Amniotic epithelial cell (primary cell): Measurements from ENCODE around the gene BCL7C.
A peak's percentile ranks its signal among the peaks of the same experiment; 100 is the strongest.
"Not testable (repeated sequence)": the region's sequence is repeated elsewhere in the genome, so short reads cannot be mapped to it uniquely, and the experiment has no call there.

Experiments
- DNase-seq: peaks from one replicate; pipeline ENCODE4 v3.0.0-alpha.2; 2010; ENCODE audit warnings: low read depth

BCL7C gene

GRCh38 chr16:30894540-30895368 lies 877 bp upstream of the BCL7C start:
- no peak for DNase-seq

DNA sequence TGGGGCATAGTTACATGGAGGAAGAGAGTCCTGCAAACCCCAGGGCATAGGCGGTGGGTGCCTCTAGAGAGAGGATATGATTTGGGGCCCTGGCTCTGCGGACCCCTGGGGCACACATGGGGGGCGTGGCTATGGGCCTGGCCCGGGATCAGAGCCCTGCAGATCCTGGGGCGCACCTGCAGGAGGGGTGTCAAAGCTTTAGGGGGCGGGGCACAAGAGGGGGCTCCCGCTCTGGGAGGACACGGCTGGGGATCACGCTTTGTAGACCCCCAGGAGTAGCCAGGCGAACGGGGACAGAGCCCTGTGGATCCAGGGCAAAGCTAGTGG lies 497 bp downstream of the BCL7C start:
- no peak for DNase-seq

DNA sequence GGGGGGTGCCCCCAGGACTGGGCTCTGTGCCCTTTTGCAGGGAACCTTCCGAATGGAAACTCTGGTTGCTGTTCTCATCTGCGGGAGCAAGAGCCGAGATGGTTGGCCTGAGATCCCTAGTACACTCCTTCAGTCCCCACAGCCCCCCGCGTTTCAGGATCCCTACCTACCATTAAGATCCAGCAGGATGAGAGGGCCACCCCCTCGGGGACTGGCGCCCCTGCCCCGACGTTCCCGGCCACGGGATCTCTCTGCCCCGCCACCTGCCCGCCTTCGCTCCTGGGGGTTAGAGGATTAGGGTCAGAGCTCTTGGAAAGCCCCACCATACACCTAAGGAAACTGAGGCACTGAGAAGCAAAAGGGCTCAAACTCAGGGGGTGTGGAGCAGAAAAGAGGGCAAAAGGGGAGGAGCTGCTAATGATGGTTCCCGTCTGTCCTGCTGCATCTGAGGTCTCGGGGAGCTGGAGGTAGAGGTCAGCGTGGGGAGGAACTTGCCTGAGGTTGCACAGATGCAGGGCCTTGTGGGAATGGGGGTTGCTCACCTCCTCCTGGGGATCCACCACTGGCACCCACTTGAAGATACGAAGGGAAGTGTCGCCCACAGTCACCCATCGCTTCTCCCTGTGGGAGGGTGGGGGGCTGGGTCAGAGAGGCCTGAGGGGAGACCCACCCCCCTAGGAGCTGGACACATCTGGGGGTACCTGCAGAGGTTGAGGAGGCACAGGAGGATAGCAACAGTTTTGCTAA lies 1.0 kb downstream of the BCL7C start:
- DNase-seq = no peak

- DNase-seq = not testable (repeated sequence)
These were observed 2.6 kb downstream of the BCL7C start for GRCh38 chr16:30891043-30891823.

- DNase-seq = no peak
These were observed 4.2 kb downstream of the BCL7C start for GRCh38 chr16:30889721-30890120.

DNA sequence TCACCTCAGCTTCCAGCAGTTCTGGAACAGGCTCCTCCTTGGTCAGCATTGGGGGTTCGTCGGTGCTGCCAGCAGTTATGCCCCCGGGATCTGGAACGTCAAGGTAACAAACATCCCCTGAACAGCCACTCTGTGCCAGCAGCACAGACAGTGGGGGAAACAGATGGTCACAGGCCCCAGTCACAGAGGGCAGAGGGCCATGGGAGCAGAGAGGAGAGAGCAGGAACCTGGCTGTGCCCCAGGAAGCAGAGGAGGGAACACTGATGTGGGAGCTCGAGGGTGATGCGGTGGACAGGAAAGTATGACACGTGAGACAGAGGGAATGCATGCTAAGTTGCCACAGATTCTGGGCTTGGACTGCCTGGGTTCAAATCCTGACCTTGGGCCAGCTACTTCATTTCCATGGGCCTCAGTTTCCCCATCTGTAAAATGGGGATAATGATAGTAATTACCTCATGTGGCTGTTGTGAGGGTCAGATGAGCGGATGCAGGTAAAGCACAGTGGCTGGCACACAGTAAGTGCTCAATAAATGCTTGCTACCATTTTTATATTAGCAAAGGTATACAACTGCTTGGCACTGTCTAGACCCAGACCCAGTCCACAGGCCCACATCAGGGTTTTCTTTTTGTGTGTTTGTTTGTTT lies 4.9 kb downstream of the BCL7C start:
- no peak for DNase-seq

DNA sequence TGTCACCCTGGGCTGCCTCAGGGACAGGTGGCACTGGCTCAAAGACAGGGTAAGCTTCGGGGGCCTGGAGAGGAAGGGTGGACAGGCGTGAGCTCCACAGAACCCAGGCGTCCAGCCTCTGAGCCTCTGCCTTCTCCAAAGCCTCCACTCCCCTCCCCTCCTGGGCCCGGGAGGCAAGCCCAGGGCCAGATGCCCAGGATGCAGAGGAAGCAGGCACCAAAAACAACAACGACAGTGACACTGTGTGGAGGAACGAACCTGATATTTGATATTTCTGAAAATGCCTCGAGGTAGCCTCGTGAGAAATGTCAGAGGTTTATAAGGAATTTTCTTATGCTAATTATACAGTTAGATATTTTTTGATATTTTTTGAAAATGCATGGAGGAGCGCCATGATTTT lies 6.0 kb downstream of the BCL7C start:
- no peak for DNase-seq

DNA sequence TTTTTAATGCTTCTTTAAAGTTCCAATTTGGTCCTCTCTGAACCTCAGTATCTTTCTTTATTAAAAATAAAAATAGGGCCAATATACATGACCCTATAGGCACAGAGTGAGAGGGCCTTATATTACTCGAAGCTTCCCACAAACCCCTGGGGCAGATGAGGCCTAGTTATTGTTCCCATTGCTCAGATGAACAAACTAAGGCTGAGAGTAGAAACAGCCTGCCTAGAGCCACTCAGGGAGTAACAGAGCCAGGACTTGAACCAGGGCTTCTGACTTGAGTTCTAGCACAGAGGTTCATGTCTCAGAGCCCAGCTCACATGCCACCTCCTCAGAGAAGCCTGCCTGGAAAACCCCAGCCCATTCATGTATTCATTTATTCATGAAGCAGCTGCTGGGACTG lies 7.7 kb downstream of the BCL7C start:
- no peak for DNase-seq

DNA sequence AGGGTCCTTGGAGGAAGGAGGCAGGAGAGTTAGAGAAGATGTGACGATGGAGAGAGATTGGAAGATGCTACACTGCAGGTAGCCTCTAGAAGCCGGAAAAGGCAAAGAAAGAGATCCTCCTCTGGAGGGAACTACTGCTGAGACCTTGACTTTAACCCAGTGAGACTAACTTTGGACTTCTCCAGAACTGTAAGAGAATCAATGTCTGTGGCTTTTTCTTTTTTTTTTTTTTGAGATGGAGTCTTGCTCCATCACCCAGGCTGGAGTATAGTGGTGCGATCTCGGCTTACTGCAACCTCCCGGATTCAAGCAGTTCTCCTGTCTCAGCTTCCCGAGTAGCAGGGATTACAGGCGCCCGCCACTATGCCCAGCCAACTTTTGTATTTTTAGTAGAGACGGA lies 8.7 kb downstream of the BCL7C start:
- no peak for DNase-seq

DNA sequence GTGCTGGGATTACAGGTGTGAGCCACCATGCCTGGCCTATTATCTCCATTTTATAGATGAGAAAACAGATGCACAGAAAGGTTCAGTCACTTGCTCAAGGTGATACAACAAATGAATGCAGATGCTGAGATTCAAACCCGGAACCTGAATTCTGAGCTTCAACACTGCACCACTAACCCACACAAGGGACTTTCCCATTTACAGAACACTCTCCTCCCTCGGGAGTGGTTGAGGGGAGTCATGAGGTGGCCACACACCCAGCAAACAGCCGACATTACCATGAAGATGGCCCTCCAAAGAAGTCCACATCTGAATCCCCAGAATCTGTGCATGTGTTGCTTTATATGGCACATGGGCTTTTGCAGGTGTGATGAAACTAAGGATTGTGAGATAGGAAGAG lies 9.1 kb downstream of the BCL7C start:
- no peak for DNase-seq

- DNase-seq = no peak
These were observed 11.2 kb downstream of the BCL7C start for GRCh38 chr16:30882429-30883310.

DNA sequence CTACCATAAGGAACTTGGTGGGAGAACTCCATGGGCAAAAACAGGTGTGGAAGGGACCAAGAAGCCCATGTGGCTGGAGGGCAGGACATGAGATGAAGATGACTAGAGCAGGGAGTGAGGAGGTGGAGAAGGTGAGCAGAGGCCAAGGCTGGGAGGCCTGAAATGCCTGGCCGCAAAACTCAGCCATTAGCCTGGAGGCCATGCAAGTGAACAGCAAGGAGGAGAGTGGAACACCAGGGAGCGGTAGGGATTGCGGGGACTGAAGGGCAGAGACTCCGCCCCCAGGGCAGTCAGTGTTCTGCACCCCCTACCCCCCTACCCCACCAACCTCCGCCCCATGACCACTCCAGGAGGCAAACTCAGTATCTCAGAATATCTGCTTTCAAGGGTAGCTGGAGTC lies 17.0 kb downstream of the BCL7C start:
- DNase-seq = no peak

GRCh38 chr16:30875871-30876801 lies 17.7 kb downstream of the BCL7C start:
- DNase-seq = peak; percentile 41

- peak; percentile 90 for DNase-seq
These were observed 18.8 kb downstream of the BCL7C start for GRCh38 chr16:30874821-30875717.

DNA sequence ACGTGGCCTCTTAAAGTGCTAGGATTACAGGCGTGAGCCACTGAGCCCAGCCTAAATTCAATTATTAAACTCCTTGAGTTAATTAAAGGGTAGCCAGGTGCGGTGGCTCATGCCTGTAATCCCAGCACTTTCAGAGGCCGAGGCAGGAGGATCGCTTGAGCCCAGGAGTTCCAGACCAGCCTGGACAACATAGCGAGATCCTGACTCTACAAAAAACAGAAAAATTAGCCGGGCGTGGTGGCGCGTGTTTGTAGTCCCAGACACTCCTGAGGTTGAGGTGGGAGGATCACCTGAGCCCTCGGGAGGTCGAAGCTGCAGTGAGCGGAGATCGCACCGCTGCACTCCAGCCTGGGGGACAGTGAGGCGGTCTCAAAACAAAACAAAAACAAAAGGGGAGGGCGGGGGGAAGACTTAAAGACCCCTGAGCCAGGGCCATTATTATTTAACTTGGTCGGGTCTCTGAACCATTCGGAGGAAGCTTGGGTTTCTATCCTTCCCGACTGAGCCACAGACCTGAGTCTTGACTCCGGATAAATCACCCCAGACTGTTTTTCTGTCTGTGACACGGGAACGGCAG lies 19.5 kb downstream of the BCL7C start:
- no peak for DNase-seq

GRCh38 chr16:30870904-30871303 lies 23.0 kb downstream of the BCL7C start:
- DNase-seq = no peak

DNA sequence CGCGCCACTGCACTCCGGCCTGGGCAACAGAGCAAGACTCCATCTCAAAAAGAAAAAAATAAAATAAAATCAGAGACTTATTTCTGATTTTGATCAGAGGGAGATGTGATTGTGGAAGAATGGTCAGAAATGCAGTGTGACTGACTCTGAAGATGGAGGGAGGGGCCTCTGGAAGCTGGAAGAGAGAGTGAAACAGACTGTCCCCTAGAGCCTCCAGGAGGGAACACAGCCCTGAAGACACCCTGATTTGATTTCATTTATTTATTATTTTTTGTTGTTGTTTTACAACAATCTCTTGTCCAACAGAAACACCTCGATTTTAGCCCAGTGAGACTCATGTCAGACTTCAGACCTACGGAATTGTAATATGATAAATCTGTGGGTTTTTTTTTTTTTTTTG lies 26.1 kb downstream of the BCL7C start:
- peak; percentile 18 for DNase-seq

- DNase-seq = no peak
These were observed 27.8 kb downstream of the BCL7C start for GRCh38 chr16:30866031-30866430.

- not testable (repeated sequence) for DNase-seq
These were observed 30.7 kb downstream of the BCL7C start for GRCh38 chr16:30863178-30863577.
